KOPT-K1 (cell line): ENCODE measurements around the gene ZNF302.
"Not testable (repeated sequence)": the region's sequence is repeated elsewhere in the genome, so short reads cannot be mapped to it uniquely, and the experiment has no call there.

Experiments
- H3K27ac ChIP-seq: fragments of 200-600 bp; sonication (generic); 2 replicates; pipeline ENCODE4 v1.5.1; 2016; ENCODE audit warnings: antibody characterized with exemption, mild to moderate bottlenecking, low read depth, low read length; ENCODE audit not compliant: poor library complexity, severe bottlenecking
- H3K36me3 ChIP-seq: fragments of 200-600 bp; sonication (generic); 2 replicates; pipeline ENCODE4 v1.5.1; 2017; ENCODE audit warnings: antibody characterized with exemption, mild to moderate bottlenecking, low read length, moderate library complexity; ENCODE audit not compliant: insufficient read depth
- H3K9me3 ChIP-seq: fragments of 200-600 bp; sonication (generic); 2 replicates; pipeline ENCODE4 v1.5.1; 2017; ENCODE audit warnings: antibody characterized with exemption, low read length, mild to moderate bottlenecking; ENCODE audit not compliant: insufficient read depth, poor library complexity, severe bottlenecking

ZNF302 gene

GRCh38 chr19:34666200-34666957 lies 11.1 kb upstream of the ZNF302 start:
- H3K9me3 ChIP-seq, result peaks cover 4% of the 10 kb centered on the region
- peak overlapping the region; percentile 81 for H3K27ac ChIP-seq
- no peaks in the 10 kb centered on the region for H3K36me3 ChIP-seq

- Histone ChIP-seq H3K27ac (peak overlapping the region; percentile 81), H3K36me3 (no peaks in the 10 kb centered on the region), H3K9me3 (peaks cover 3% of the 10 kb centered on the region)
Measured at GRCh38 chr19:34666958-34667265, 10.6 kb upstream of the ZNF302 start.

GRCh38 chr19:34667349-34668076 lies 10.0 kb upstream of the ZNF302 start:
- no peaks in the 10 kb centered on the region for H3K9me3 ChIP-seq
- no peaks in the 10 kb centered on the region for H3K36me3 ChIP-seq
- peak overlapping the region; percentile 81 for H3K27ac ChIP-seq

GRCh38 chr19:34668077-34668689 lies 9.3 kb upstream of the ZNF302 start:
- H3K36me3 ChIP-seq, H3K9me3 ChIP-seq: not testable (repeated sequence)
- peak overlapping the region; percentile 81 for H3K27ac ChIP-seq

- not testable (repeated sequence) for H3K9me3 ChIP-seq, H3K36me3 ChIP-seq, H3K27ac ChIP-seq
Measured at GRCh38 chr19:34668690-34669089, 8.8 kb upstream of the ZNF302 start.

- no peak overlapping the region for H3K27ac ChIP-seq
- no peaks in the 10 kb centered on the region for H3K36me3 ChIP-seq
- no peaks in the 10 kb centered on the region for H3K9me3 ChIP-seq
Measured at GRCh38 chr19:34669305-34669704, 8.2 kb upstream of the ZNF302 start.

GRCh38 chr19:34671972-34672371 lies 5.5 kb upstream of the ZNF302 start:
- H3K27ac ChIP-seq, result no peak overlapping the region
- H3K36me3 ChIP-seq, result no peaks in the 10 kb centered on the region
- no peaks in the 10 kb centered on the region for H3K9me3 ChIP-seq

GRCh38 chr19:34673590-34673989 lies 3.9 kb upstream of the ZNF302 start:
- peaks cover 3% of the 10 kb centered on the region for H3K9me3 ChIP-seq
- H3K27ac ChIP-seq, result no peak overlapping the region
- H3K36me3 ChIP-seq, result peaks cover 2% of the 10 kb centered on the region

GRCh38 chr19:34675250-34675649 lies 2.2 kb upstream of the ZNF302 start:
- Histone ChIP-seq H3K27ac (no peak overlapping the region), H3K9me3 (peaks cover 17% of the 10 kb centered on the region), H3K36me3 (peaks cover 19% of the 10 kb centered on the region)

- no peak overlapping the region for H3K27ac ChIP-seq
- H3K36me3 ChIP-seq, result peaks cover 25% of the 10 kb centered on the region
- H3K9me3 ChIP-seq, result peaks cover 22% of the 10 kb centered on the region
Measured at GRCh38 chr19:34675919-34676318, 1.6 kb upstream of the ZNF302 start.

GRCh38 chr19:34676697-34677385 lies 637 bp upstream of the ZNF302 start, which contains the start of gene SCGB2B2:
Gene SCGB2B2 (minus strand): TSS chr19:34677159. CDS start chr19:34594563, 82,596 bp downstream.
- peaks cover 29% of the 10 kb centered on the region for H3K9me3 ChIP-seq
- peaks cover 33% of the 10 kb centered on the region for H3K36me3 ChIP-seq
- peak within 1 kb of the TSS; percentile 94 for H3K27ac ChIP-seq

- Histone ChIP-seq H3K27ac (peak overlapping the region; percentile 94), H3K36me3 (peaks cover 45% of the 10 kb centered on the region), H3K9me3 (peaks cover 41% of the 10 kb centered on the region)
Measured at GRCh38 chr19:34678085-34678412, 571 bp downstream of the ZNF302 start.

GRCh38 chr19:34678421-34678820 lies 943 bp downstream of the ZNF302 start:
- Histone ChIP-seq H3K9me3 (peaks cover 45% of the 10 kb centered on the region), H3K36me3 (peaks cover 49% of the 10 kb centered on the region), H3K27ac (peak overlapping the region; percentile 94)

- H3K36me3 ChIP-seq, result peaks cover 71% of the 10 kb centered on the region
- peaks cover 75% of the 10 kb centered on the region for H3K9me3 ChIP-seq
- no peak overlapping the region for H3K27ac ChIP-seq
Measured at GRCh38 chr19:34681478-34681877, 4.0 kb downstream of the ZNF302 start.

GRCh38 chr19:34685266-34685665 lies 7.8 kb downstream of the ZNF302 start:
- not testable (repeated sequence) for H3K27ac ChIP-seq
- Histone ChIP-seq H3K36me3 (peaks cover 52% of the 10 kb centered on the region), H3K9me3 (peaks cover 73% of the 10 kb centered on the region)
